NB4 (cell line): Measurements from ENCODE around the gene SPPL2B.

Experiments
- CTCF ChIP-seq: IDR thresholded peaks from one replicate; pipeline ENCODE4 v1.5.1; 2012; ENCODE audit warnings: low read depth, low read length
- MYC ChIP-seq: IDR thresholded peaks from 2 replicates; pipeline ENCODE4 v1.6.1; 2011; ENCODE audit warnings: low read depth, low read length
- POLR2A ChIP-seq: IDR thresholded peaks from 2 replicates; pipeline ENCODE4 v1.6.1; 2011; ENCODE audit warnings: mild to moderate bottlenecking; ENCODE audit not compliant: insufficient read length; ENCODE audit errors: extremely low read depth
- TF ChIP-seq, protein P1 (sequence below): IDR thresholded peaks from 2 replicates; pipeline ENCODE4 v1.6.1; 2011; ENCODE audit warnings: low read depth, low read length

DNA sequence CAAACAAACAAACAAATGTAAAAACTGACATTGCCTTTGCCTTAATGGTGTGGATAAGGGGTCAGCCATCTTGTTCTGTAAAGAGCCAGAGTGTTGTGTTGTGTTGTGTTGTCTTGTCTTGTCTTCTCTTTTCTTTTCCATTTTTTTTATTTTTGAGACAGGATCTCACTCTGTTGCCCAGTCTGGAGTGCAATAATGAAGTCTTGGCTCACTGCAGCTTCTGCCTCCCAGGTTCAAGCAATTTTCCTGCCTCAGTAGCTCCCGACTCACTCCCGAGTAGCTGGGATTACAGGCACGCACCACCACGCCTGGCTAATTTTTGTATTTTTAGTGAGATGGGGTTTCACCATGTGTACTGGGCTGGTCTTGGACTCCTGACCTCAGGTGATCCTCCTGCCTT lies 71.1 kb downstream of the SPPL2B start:
- TF ChIP-seq CTCF (no peak), POLR2A (no peak), MYC (no peak)
- TF ChIP-seq, protein P1, sequence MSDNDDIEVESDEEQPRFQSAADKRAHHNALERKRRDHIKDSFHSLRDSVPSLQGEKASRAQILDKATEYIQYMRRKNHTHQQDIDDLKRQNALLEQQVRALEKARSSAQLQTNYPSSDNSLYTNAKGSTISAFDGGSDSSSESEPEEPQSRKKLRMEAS = no peak
